Measurements from ENCODE around the gene MPO. TPM values are rescaled to one million over a fixed set of nuclear protein-coding genes. Genes with fewer than 3 reads are reported as not detected.
A peak's percentile ranks its signal among the peaks of the same experiment; 100 is the strongest.

MPO gene, protein sequence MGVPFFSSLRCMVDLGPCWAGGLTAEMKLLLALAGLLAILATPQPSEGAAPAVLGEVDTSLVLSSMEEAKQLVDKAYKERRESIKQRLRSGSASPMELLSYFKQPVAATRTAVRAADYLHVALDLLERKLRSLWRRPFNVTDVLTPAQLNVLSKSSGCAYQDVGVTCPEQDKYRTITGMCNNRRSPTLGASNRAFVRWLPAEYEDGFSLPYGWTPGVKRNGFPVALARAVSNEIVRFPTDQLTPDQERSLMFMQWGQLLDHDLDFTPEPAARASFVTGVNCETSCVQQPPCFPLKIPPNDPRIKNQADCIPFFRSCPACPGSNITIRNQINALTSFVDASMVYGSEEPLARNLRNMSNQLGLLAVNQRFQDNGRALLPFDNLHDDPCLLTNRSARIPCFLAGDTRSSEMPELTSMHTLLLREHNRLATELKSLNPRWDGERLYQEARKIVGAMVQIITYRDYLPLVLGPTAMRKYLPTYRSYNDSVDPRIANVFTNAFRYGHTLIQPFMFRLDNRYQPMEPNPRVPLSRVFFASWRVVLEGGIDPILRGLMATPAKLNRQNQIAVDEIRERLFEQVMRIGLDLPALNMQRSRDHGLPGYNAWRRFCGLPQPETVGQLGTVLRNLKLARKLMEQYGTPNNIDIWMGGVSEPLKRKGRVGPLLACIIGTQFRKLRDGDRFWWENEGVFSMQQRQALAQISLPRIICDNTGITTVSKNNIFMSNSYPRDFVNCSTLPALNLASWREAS
- total RNA-seq (not detected), polyA plus RNA-seq (under 1 TPM in 1 of 4 donors, not detected in 3; 0.19 TPM)

DNA sequence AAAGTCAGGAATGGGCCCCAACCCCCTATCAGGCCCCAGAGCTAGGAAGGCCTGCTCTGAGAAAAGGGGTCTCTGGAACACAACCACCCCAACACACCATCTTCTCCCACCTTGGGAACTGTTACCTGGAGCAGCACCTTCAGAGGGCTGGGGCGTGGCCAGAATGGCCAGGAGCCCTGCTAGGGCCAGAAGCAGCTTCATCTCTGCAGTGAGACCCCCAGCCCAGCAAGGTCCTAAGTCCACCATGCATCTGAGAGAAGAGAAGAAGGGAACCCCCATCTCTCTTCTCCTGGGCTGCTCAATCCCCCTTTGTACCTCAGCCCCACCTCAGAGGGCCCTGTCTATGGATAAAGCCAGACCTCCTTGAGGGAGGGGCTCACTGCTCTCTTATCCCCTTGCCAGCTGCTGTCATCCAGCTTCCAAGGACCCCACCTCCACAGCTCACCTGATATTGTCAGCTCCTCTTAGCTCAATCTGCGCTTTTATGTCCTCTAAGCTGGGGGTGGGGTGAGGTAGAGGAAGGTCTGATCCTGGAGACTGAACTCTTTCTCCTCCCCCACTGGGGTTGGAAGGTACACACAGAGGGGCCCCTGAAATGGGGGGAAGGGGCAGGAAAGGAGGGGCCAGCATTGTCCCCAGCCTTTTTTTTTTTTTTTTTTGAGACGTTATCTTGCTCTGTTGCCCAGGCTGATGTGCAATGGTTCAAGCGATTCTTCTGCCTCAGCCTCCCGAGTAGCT, at the start of gene MPO:
Gene MPO, minus strand, starts transcription at position 456 of the 738 bp plus-strand sequence. Its CDS starts 177 bp downstream, at position 279.
- H3K36me3 ChIP-seq (ENCODE audit: control insufficient read depth, insufficient read depth, low read length), result no peaks in the 10 kb centered on the region
- H3K4me1 ChIP-seq (ENCODE audit: control insufficient read depth, insufficient read depth, low read length, poor library complexity, severe bottlenecking), result no peaks in the 10 kb centered on the region
- DNase-seq (no peak), ATAC-seq (ENCODE audit: low read depth in 2 of 2) (no peak)
- no peak within 1 kb of the TSS for H3K4me3 ChIP-seq (ENCODE audit: low read depth, low read length)
- Mint-ChIP-seq H3K27me3 (peaks cover 5% of the 10 kb centered on the region), H3K4me3 (no peak within 1 kb of the TSS), H3K27ac (peak within 1 kb of the TSS in 1 of 3 donors; percentile 56), H3K4me1 (peaks cover 0 to 9% (median 2%) of the 10 kb centered on the region in 4 donors), H3K9me3 (no peaks in the 10 kb centered on the region), H3K36me3 (no peaks in the 10 kb centered on the region)
- no peaks in the 10 kb centered on the region for H3K27me3 ChIP-seq (ENCODE audit: control insufficient read depth, insufficient read depth, low read length)
- H3K27ac ChIP-seq (ENCODE audit: insufficient read depth, low read length, poor library complexity, severe bottlenecking), result no peak within 1 kb of the TSS
- no peaks in the 10 kb centered on the region for H3K9me3 ChIP-seq (ENCODE audit: control insufficient read depth in 2 of 2, low read length in 2 of 2)

DNA sequence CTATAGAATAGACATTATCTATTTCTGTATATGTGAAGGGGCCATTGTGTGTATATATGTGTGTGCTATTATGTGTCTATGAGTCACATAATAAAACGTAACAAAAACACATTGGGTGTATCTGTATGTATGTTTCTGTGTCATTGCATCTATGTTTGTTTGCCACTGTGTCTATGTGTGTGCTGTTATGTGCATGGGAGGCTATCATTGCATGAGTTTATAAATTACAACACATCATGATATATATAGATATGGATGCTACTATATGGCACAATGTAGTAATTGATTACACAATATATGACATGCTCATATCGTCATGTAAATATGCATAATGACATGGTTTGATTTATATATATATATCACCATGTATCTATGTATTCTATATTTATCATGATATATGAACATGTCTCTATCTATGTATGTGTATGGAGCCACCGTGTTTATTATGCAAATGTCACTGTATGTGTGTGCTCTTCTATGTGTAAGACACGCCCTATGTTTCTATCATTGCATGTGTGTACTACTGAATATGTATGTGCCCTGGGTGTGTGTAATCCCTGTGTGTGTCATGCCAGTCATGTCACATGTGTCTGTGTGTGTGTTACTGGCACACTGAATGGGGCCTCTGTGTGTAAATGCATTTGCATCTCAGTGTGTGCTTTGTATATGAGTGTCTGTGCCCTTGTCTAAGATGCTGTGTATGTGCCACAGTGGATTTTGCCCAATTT, 49.2 kb upstream of the MPO start:
- Histone ChIP-seq H3K27ac (ENCODE audit: insufficient read depth, low read length, poor library complexity, severe bottlenecking) (peak overlapping the region; percentile 99), H3K4me1 (ENCODE audit: control insufficient read depth, insufficient read depth, low read length, poor library complexity, severe bottlenecking) (peaks cover 80% of the 10 kb centered on the region), H3K27me3 (ENCODE audit: control insufficient read depth, insufficient read depth, low read length) (no peaks in the 10 kb centered on the region), H3K4me3 (ENCODE audit: low read depth, low read length) (peak overlapping the region; percentile 99), H3K9me3 (ENCODE audit: control insufficient read depth in 2 of 2, low read length in 2 of 2) (no peaks in the 10 kb centered on the region), H3K36me3 (ENCODE audit: control insufficient read depth, insufficient read depth, low read length) (peaks cover 10% of the 10 kb centered on the region)
- Mint-ChIP-seq H3K4me1 (peaks cover 0 to 61% (median 29%) of the 10 kb centered on the region in 4 donors), H3K36me3 (peaks cover 19% of the 10 kb centered on the region), H3K4me3 (peak overlapping the region; percentile 97 to 100 (median 99)), H3K27me3 (peaks cover 4% of the 10 kb centered on the region), H3K27ac (peak overlapping the region; percentile 93 to 98 (median 95)), H3K9me3 (peaks cover 0 to 2% (median 0%) of the 10 kb centered on the region in 7 donors)
- DNase-seq (peak in 2 of 3 donors; percentile 51 to 76), ATAC-seq (ENCODE audit: low read depth in 2 of 2) (peak; percentile 8 to 11)

DNA sequence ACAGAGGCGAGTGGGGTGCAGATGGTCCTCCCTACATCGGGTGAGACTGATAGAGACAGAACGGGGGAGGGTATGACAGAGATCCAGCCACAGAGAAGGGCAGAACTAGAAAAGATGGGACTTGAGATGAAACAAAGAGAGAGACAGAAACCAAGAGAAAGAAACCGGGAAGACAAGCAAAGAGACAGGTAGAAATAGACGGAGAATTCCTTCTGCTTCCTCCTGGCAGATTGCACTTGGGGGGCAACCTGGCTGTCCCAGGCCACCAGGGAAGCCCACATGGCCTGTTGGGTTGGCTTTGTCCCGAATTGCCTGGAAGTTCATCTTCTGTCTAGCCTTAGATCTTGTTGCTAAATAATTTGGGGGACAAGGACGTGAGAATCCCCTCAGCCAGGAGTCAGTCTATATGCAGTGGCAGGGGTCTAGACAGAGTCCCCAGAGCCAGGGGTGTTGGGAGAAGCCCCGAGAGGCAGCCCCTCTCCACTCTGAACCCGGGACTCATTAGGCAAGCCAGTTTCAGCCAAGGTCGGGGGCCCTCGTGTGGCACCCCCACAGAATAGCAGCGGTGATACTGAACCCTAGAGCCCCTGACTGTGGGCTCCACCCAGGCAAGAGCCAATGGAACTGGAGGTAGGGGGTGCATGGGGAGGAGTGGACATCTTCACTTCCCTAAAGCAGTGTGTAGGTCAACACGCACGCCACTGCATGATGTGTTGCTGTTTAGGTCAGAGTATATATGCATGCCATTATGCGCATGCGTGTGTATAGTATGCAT, 48.5 kb upstream of the MPO start:
- H3K4me1 ChIP-seq (ENCODE audit: control insufficient read depth, insufficient read depth, low read length, poor library complexity, severe bottlenecking), result peaks cover 75% of the 10 kb centered on the region
- peaks cover 19% of the 10 kb centered on the region for H3K36me3 Mint-ChIP-seq

DNA sequence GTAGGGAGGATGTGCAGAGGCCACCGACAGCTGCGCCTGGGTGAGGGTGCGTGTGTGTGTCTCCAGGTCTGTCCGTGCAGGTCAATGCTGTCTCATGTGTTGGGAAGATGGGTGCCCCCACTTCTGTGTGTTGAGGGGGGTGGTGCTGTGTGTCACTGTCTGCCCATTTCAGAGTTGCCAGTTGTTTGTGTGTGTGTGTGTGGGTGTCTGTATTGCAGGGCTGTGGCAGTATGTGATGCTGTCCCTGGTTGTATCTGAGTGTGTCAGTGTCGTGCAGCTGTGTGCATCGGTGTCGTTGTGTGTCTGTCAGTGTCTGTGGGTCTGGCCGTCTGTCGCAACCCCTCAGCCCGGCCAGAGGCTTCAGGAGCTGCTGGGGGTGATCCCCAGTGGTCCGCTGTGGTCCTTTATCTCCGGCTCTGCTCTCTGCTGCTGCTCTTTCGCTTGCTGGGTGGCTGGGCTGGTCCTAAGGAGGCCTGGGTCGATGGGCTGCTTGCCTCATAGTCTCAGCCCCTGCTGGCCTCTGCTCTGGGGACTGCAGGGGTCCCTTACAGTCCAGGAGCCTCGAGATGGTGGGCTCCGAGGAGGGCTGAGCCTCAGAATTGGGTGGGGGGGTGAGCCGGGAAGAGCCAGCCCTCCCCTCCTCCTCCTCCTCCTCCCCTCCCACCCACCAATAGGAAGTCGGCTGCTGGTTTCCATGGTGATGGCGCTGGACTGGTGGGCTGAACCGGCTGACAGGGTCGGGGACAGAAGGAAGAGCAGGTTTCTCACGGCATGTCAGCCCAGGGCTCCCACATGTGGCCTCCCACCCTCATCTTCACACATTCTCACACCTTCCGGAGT, 47.7 kb upstream of the MPO start, which contains the start of gene TSPOAP1:
Gene TSPOAP1, minus strand, starts transcription at position 601 of the 840 bp plus-strand sequence. CDS start 875 bp downstream, outside the sequence.
- H3K4me3 ChIP-seq (ENCODE audit: low read depth, low read length), result peak within 1 kb of the TSS; percentile 99
- no peaks in the 10 kb centered on the region for H3K9me3 ChIP-seq (ENCODE audit: control insufficient read depth in 2 of 2, low read length in 2 of 2)
- Mint-ChIP-seq H3K36me3 (peaks cover 19% of the 10 kb centered on the region), H3K27ac (peak within 1 kb of the TSS; percentile 93 to 98 (median 95)), H3K4me3 (peak within 1 kb of the TSS; percentile 97 to 100 (median 99)), H3K27me3 (peaks cover 4% of the 10 kb centered on the region), H3K9me3 (peaks cover 0 to 2% (median 0%) of the 10 kb centered on the region in 7 donors), H3K4me1 (peaks cover 0 to 54% (median 23%) of the 10 kb centered on the region in 4 donors)
- DNase-seq (peak; percentile 54 to 89 (median 66)), ATAC-seq (ENCODE audit: low read depth in 2 of 2) (peak; percentile 6 to 15)
- peak within 1 kb of the TSS; percentile 99 for H3K27ac ChIP-seq (ENCODE audit: insufficient read depth, low read length, poor library complexity, severe bottlenecking)
- peaks cover 67% of the 10 kb centered on the region for H3K4me1 ChIP-seq (ENCODE audit: control insufficient read depth, insufficient read depth, low read length, poor library complexity, severe bottlenecking)
- no peaks in the 10 kb centered on the region for H3K27me3 ChIP-seq (ENCODE audit: control insufficient read depth, insufficient read depth, low read length)
- peaks cover 10% of the 10 kb centered on the region for H3K36me3 ChIP-seq (ENCODE audit: control insufficient read depth, insufficient read depth, low read length)

More for the DNA sequence above, 48.5 kb upstream of the MPO start:
- peak overlapping the region; percentile 93 to 98 (median 95) for H3K27ac Mint-ChIP-seq
- H3K27me3 Mint-ChIP-seq, result peaks cover 4% of the 10 kb centered on the region
- peak overlapping the region; percentile 97 to 100 (median 99) for H3K4me3 Mint-ChIP-seq
- Histone ChIP-seq H3K27me3 (ENCODE audit: control insufficient read depth, insufficient read depth, low read length) (no peaks in the 10 kb centered on the region), H3K36me3 (ENCODE audit: control insufficient read depth, insufficient read depth, low read length) (peaks cover 10% of the 10 kb centered on the region), H3K4me3 (ENCODE audit: low read depth, low read length) (peak overlapping the region; percentile 99), H3K27ac (ENCODE audit: insufficient read depth, low read length, poor library complexity, severe bottlenecking) (peak overlapping the region; percentile 99), H3K9me3 (ENCODE audit: control insufficient read depth in 2 of 2, low read length in 2 of 2) (no peaks in the 10 kb centered on the region)
- DNase-seq (peak; percentile 58 to 90 (median 70)), ATAC-seq (ENCODE audit: low read depth in 2 of 2) (peak; percentile 20 to 21)
- H3K9me3 Mint-ChIP-seq, result peaks cover 0 to 2% (median 0%) of the 10 kb centered on the region in 7 donors
- peaks cover 0 to 56% (median 25%) of the 10 kb centered on the region in 4 donors for H3K4me1 Mint-ChIP-seq

DNA sequence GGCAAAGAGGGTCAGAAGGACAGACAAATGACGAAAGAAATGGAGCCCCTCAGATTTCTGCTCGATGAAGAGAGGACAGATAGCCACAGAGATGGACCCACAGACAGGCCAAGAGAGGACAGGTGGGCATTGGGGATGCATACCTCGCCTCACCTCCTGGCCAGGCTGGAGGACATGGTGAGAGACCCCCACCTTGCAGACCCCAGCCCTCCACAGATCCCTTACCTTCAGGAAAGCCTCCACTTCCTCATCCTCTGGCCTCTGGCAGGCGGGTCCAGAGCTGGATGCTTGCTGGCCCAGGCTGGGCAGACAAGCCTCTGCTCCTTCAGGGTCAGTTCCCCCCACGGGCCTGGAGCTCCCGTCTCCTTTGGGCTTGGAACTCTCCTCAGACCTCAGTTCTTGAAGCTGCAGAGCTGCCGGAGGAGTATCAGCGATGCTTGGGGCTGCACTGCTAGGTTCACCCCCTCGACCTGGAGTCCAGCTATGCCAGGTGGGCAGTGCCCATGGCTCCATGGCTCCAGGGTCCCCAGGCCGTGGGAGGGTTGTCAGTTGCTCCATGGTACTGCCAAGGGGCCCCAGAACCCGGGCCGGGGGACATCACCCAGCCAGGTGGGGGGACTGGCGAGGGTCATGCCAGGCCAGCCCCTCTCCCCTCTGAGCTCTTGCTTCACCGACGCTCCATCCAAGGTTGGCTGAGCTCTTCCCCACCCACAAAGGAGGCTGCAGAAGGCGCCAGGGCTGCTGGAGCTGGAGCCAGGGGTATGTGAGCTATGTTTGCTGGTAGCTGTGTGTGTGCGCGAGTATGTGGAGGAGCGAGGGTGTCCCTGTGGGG, 46.8 kb upstream of the MPO start:
- H3K9me3 Mint-ChIP-seq, result peaks cover 0 to 2% (median 0%) of the 10 kb centered on the region in 7 donors
- ATAC-seq (ENCODE audit: low read depth in 2 of 2) (peak in 1 of 2 donors; percentile 27), DNase-seq (peak in 1 of 3 donors; percentile 62)
- H3K36me3 Mint-ChIP-seq, result peaks cover 19% of the 10 kb centered on the region
- Histone ChIP-seq H3K4me1 (ENCODE audit: control insufficient read depth, insufficient read depth, low read length, poor library complexity, severe bottlenecking) (peaks cover 61% of the 10 kb centered on the region), H3K9me3 (ENCODE audit: control insufficient read depth in 2 of 2, low read length in 2 of 2) (no peaks in the 10 kb centered on the region), H3K4me3 (ENCODE audit: low read depth, low read length) (peak overlapping the region; percentile 99), H3K36me3 (ENCODE audit: control insufficient read depth, insufficient read depth, low read length) (peaks cover 11% of the 10 kb centered on the region), H3K27ac (ENCODE audit: insufficient read depth, low read length, poor library complexity, severe bottlenecking) (peak overlapping the region; percentile 99), H3K27me3 (ENCODE audit: control insufficient read depth, insufficient read depth, low read length) (no peaks in the 10 kb centered on the region)
- peaks cover 4% of the 10 kb centered on the region for H3K27me3 Mint-ChIP-seq
- H3K27ac Mint-ChIP-seq, result peak overlapping the region; percentile 93 to 98 (median 95)
- H3K4me3 Mint-ChIP-seq, result peak overlapping the region; percentile 97 to 100 (median 99)
- peaks cover 0 to 53% (median 23%) of the 10 kb centered on the region in 4 donors for H3K4me1 Mint-ChIP-seq
